ENCODE data around the gene CPAMD8.

The CPAMD8 gene

GRCh38 chr19:16928916-16929315, 97.7 kb downstream of the CPAMD8 start:
- H3K4me3 ChIP-seq = no peak overlapping the region
- H3K27ac ChIP-seq = no peak overlapping the region
- TF ChIP-seq, protein P1, sequence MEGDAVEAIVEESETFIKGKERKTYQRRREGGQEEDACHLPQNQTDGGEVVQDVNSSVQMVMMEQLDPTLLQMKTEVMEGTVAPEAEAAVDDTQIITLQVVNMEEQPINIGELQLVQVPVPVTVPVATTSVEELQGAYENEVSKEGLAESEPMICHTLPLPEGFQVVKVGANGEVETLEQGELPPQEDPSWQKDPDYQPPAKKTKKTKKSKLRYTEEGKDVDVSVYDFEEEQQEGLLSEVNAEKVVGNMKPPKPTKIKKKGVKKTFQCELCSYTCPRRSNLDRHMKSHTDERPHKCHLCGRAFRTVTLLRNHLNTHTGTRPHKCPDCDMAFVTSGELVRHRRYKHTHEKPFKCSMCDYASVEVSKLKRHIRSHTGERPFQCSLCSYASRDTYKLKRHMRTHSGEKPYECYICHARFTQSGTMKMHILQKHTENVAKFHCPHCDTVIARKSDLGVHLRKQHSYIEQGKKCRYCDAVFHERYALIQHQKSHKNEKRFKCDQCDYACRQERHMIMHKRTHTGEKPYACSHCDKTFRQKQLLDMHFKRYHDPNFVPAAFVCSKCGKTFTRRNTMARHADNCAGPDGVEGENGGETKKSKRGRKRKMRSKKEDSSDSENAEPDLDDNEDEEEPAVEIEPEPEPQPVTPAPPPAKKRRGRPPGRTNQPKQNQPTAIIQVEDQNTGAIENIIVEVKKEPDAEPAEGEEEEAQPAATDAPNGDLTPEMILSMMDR (IDR thresholded peaks at IDR 0.05) = no peak
- DNase-seq (ENCODE audit: low spot score) = no peak

DNA sequence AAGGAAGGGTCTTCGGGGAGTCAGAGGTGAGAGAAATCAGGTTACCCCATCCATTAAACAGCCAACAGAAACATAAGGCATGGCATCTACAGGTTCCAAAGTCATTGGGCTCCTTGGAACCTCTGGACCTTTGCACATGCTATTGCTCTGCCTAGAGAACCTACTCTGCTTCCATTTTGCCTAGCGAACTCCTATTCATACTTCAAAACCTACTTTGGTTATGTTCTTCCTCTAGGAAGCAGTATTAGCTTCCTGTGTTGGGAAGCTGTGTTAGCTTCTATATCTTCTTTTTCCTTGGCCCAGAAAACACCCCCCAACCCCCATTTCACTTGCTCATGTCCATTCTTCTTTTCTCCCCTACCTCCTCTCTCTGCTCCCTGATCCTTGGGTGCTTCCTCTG, 98.3 kb downstream of the CPAMD8 start:
- no peak overlapping the region for H3K4me3 ChIP-seq
- TF ChIP-seq, protein P1 (IDR thresholded peaks at IDR 0.05) = no peak
- DNase-seq (ENCODE audit: low spot score) = no peak
- no peak overlapping the region for H3K27ac ChIP-seq

DNA sequence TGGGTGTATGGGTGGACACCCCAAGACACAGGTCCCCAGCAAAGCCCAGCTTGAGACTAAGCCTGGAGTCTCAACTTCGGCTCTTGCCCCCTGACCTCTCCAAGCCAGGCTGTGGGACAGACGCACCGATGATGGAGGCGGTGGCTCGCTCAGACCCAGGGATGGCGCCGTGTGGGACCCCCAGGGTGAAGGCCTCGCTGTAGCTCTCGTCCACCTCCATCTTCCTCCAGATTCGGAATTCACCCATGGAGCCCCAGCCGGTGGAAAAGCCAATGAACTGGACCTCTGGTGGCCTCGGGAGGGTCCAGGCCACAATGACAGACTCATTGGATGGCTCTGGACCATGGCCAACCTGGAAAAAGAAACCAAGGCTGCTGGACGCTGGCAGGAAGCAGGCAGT, 98.7 kb downstream of the CPAMD8 start:
- TF ChIP-seq, protein P1 (IDR thresholded peaks at IDR 0.05) = no peak
- DNase-seq (ENCODE audit: low spot score) = no peak
- Histone ChIP-seq H3K27ac (no peak overlapping the region), H3K4me3 (no peak overlapping the region)

- no peak overlapping the region for H3K4me3 ChIP-seq
- DNase-seq (ENCODE audit: low spot score) = no peak
- H3K27ac ChIP-seq = no peak overlapping the region
- TF ChIP-seq, protein P1 (IDR thresholded peaks at IDR 0.05) = no peak
These were observed 103.7 kb downstream of the CPAMD8 start for GRCh38 chr19:16922949-16923348.

- no peak for DNase-seq (ENCODE audit: low spot score)
- TF ChIP-seq, protein P1 (IDR thresholded peaks at IDR 0.05) = no peak
- no peak overlapping the region for H3K4me3 ChIP-seq
- H3K27ac ChIP-seq = no peak overlapping the region
These were observed 104.0 kb downstream of the CPAMD8 start for GRCh38 chr19:16922592-16922934.

- no peak overlapping the region for H3K27ac ChIP-seq
- no peak for DNase-seq (ENCODE audit: low spot score)
- H3K4me3 ChIP-seq = no peak overlapping the region
- TF ChIP-seq, protein P1 (IDR thresholded peaks at IDR 0.05) = no peak
These were observed 104.6 kb downstream of the CPAMD8 start for GRCh38 chr19:16921766-16922591.

DNA sequence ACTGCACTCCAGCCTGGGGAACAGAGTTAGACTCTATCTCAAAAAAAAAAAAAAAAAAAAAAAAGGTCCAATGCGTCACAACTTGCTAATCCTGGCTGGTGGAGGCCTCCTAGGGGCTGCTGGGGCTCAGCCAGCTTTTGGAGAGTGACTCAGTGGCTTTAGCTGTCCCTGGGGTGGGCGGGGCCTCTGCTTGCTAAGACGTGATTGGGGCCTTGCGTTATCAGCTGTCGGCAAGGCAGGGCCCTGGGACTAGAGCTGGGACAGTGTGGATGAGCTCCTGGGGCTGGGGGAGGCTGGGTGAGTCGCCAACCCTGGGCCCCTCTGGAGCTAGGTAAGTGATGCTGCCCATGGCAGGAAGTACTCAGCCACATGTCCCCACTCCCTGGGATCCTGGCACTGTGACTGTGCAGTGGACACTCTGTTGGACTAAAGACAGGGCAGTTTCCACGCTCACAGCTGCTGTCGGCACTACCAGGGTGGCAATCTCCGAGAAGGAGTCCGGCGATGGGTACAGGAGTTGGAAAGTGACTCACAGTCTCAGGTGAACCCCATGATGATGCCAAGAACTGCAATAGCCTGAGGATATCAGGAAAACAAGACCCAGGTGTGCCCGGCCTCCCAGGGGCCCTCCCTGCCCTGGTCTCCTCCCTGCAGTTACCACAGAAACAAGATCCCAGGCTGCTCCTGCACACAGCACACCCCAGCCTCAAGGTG, 105.6 kb downstream of the CPAMD8 start:
- H3K27ac ChIP-seq = no peak overlapping the region
- TF ChIP-seq, protein P1 (IDR thresholded peaks at IDR 0.05) = no peak
- DNase-seq (ENCODE audit: low spot score) = no peak
- no peak overlapping the region for H3K4me3 ChIP-seq
